Measurements from ENCODE around the gene VPS18.

VPS18 gene

GRCh38 chr15:40879609-40880008 lies 14.6 kb upstream of the VPS18 start:
- no peak for TF ChIP-seq CTCF (conservative IDR thresholded peaks at IDR 0.05)
- no peak overlapping the region for H3K27ac ChIP-seq

GRCh38 chr15:40881351-40881750 lies 12.9 kb upstream of the VPS18 start:
- no peak overlapping the region for H3K27ac ChIP-seq
- no peak for TF ChIP-seq CTCF (conservative IDR thresholded peaks at IDR 0.05)

GRCh38 chr15:40886586-40886985 lies 7.7 kb upstream of the VPS18 start:
- no peak for TF ChIP-seq CTCF (conservative IDR thresholded peaks at IDR 0.05)
- no peak overlapping the region for H3K27ac ChIP-seq

GRCh38 chr15:40889112-40889511 lies 5.1 kb upstream of the VPS18 start:
- H3K27ac ChIP-seq = no peak overlapping the region
- TF ChIP-seq CTCF (conservative IDR thresholded peaks at IDR 0.05) = no peak

- H3K27ac ChIP-seq = peak overlapping the region; percentile 25
- no peak for TF ChIP-seq CTCF (conservative IDR thresholded peaks at IDR 0.05)
Observed at GRCh38 chr15:40891138-40891537, 3.1 kb upstream of the VPS18 start.

GRCh38 chr15:40891810-40892446 lies 2.3 kb upstream of the VPS18 start:
- peak overlapping the region; percentile 25 for H3K27ac ChIP-seq
- peak; percentile 87 for TF ChIP-seq CTCF (conservative IDR thresholded peaks at IDR 0.05)

GRCh38 chr15:40892447-40893012 lies 1.7 kb upstream of the VPS18 start:
- no peak for TF ChIP-seq CTCF (conservative IDR thresholded peaks at IDR 0.05)
- no peak overlapping the region for H3K27ac ChIP-seq

All from VCaP (cell line).